ENCODE data around the gene ZBTB38.

Gene ZBTB38

GRCh38 chr3:141368062-141368924, at the start of gene ZBTB38:
ZBTB38 (plus strand) TSS chr3:141368504; CDS start chr3:141442389, 73,885 bp downstream.
- DNase-seq: no peak

- DNase-seq: no peak
Observed at GRCh38 chr3:141320399-141321108, 47.8 kb upstream of the ZBTB38 start.

GRCh38 chr3:141321109-141321497, 47.2 kb upstream of the ZBTB38 start:
- DNase-seq: no peak

- DNase-seq: no peak
Observed at GRCh38 chr3:141323936-141324704, 44.2 kb upstream of the ZBTB38 start.

- no peak for DNase-seq
Observed at GRCh38 chr3:141326123-141326522, 42.2 kb upstream of the ZBTB38 start.

- no peak for DNase-seq
Observed at GRCh38 chr3:141326626-141327025, 41.7 kb upstream of the ZBTB38 start.

GRCh38 chr3:141328286-141329166, 39.8 kb upstream of the ZBTB38 start:
- no peak for DNase-seq

GRCh38 chr3:141330235-141330634, 38.1 kb upstream of the ZBTB38 start:
- DNase-seq: no peak

GRCh38 chr3:141330718-141331376, 37.5 kb upstream of the ZBTB38 start:
- DNase-seq: no peak

- no peak for DNase-seq
Observed at GRCh38 chr3:141331377-141332318, 36.7 kb upstream of the ZBTB38 start.

- DNase-seq: no peak
Observed at GRCh38 chr3:141332416-141332815, 35.9 kb upstream of the ZBTB38 start.

- no peak for DNase-seq
Observed at GRCh38 chr3:141333836-141334626, 34.3 kb upstream of the ZBTB38 start.

GRCh38 chr3:141334627-141335250, 33.6 kb upstream of the ZBTB38 start:
- no peak for DNase-seq

- DNase-seq: no peak
Observed at GRCh38 chr3:141335531-141336061, 32.7 kb upstream of the ZBTB38 start.

GRCh38 chr3:141336672-141337522, 31.4 kb upstream of the ZBTB38 start:
- DNase-seq: no peak

- DNase-seq: no peak
Observed at GRCh38 chr3:141337523-141337854, 30.8 kb upstream of the ZBTB38 start.

- DNase-seq: no peak
Observed at GRCh38 chr3:141337991-141338390, 30.3 kb upstream of the ZBTB38 start.

GRCh38 chr3:141338881-141339280, 29.4 kb upstream of the ZBTB38 start:
- DNase-seq: no peak

Measured in activated CD4-positive, CD25-positive, alpha-beta regulatory T cell treated with anti-CD3 and anti-CD28 coated beads, Interleukin-2, amount 50 U/mL, for 72 hours (primary cell).